ENCODE data around the gene BTBD3. TPM values are rescaled to one million over a fixed set of nuclear protein-coding genes. Genes with fewer than 3 reads are reported as not detected.

The BTBD3 gene
- total RNA-seq, 1 donor from 2014 or later, result 114 TPM

- Mint-ChIP-seq H3K4me1 (ENCODE audit: unreplicated experiment) (peaks cover 42% of the 10 kb centered on the region), H3K36me3 (peaks cover 27% of the 10 kb centered on the region), H3K4me3 (peak overlapping the region; percentile 69), H3K27ac (no peak overlapping the region), H3K27me3 (peaks cover 2% of the 10 kb centered on the region), H3K9me3 (peaks cover 8% of the 10 kb centered on the region)
- DNase-seq (ENCODE audit: extremely low spot score, unreplicated experiment), result no peak
- no peak for TF ChIP-seq CTCF (conservative IDR thresholded peaks at IDR 0.05)
Measured at GRCh38 chr20:11894062-11894461, 23.6 kb upstream of the BTBD3 start.

- H3K9me3 Mint-ChIP-seq, result peaks cover 11% of the 10 kb centered on the region
- H3K27me3 Mint-ChIP-seq, result no peaks in the 10 kb centered on the region
- H3K4me1 Mint-ChIP-seq (ENCODE audit: unreplicated experiment), result peaks cover 41% of the 10 kb centered on the region
- peak overlapping the region; percentile 25 for H3K27ac Mint-ChIP-seq
- H3K4me3 Mint-ChIP-seq, result peak overlapping the region; percentile 73
- no peak for TF ChIP-seq CTCF (conservative IDR thresholded peaks at IDR 0.05)
- H3K36me3 Mint-ChIP-seq, result peaks cover 39% of the 10 kb centered on the region
- DNase-seq (ENCODE audit: extremely low spot score, unreplicated experiment), result no peak
Measured at GRCh38 chr20:11895861-11896387, 21.8 kb upstream of the BTBD3 start.

GRCh38 chr20:11901127-11901526 lies 16.6 kb upstream of the BTBD3 start:
- peaks cover 29% of the 10 kb centered on the region for H3K4me1 Mint-ChIP-seq (ENCODE audit: unreplicated experiment)
- H3K27me3 Mint-ChIP-seq, result no peaks in the 10 kb centered on the region
- peaks cover 5% of the 10 kb centered on the region for H3K9me3 Mint-ChIP-seq
- no peak for TF ChIP-seq CTCF (conservative IDR thresholded peaks at IDR 0.05)
- H3K36me3 Mint-ChIP-seq, result peaks cover 42% of the 10 kb centered on the region
- no peak overlapping the region for H3K4me3 Mint-ChIP-seq
- DNase-seq (ENCODE audit: extremely low spot score, unreplicated experiment), result no peak
- no peak overlapping the region for H3K27ac Mint-ChIP-seq

- no peak for TF ChIP-seq CTCF (conservative IDR thresholded peaks at IDR 0.05)
- peaks cover 4% of the 10 kb centered on the region for H3K9me3 Mint-ChIP-seq
- no peaks in the 10 kb centered on the region for H3K27me3 Mint-ChIP-seq
- H3K27ac Mint-ChIP-seq, result no peak overlapping the region
- no peak for DNase-seq (ENCODE audit: extremely low spot score, unreplicated experiment)
- H3K36me3 Mint-ChIP-seq, result peaks cover 39% of the 10 kb centered on the region
- H3K4me1 Mint-ChIP-seq (ENCODE audit: unreplicated experiment), result peaks cover 27% of the 10 kb centered on the region
- H3K4me3 Mint-ChIP-seq, result no peak overlapping the region
Measured at GRCh38 chr20:11902285-11902697, 15.4 kb upstream of the BTBD3 start.

- Mint-ChIP-seq H3K36me3 (peaks cover 22% of the 10 kb centered on the region), H3K9me3 (peaks cover 5% of the 10 kb centered on the region), H3K4me3 (peak overlapping the region; percentile 54), H3K4me1 (ENCODE audit: unreplicated experiment) (peaks cover 28% of the 10 kb centered on the region), H3K27me3 (no peaks in the 10 kb centered on the region), H3K27ac (peak overlapping the region; percentile 41)
- no peak for DNase-seq (ENCODE audit: extremely low spot score, unreplicated experiment)
- no peak for TF ChIP-seq CTCF (conservative IDR thresholded peaks at IDR 0.05)
Measured at GRCh38 chr20:11905460-11906179, 12.1 kb upstream of the BTBD3 start.

All from type B pancreatic cell (in vitro differentiated cells).